Measurements from ENCODE around the gene PFDN5. TPM values are rescaled to one million over a fixed set of nuclear protein-coding genes. Genes with fewer than 3 reads are reported as not detected.

PFDN5 gene
- 274 and 406 TPM in 2 replicates for total RNA-seq (2011; cell fraction: chromatin; rRNA removed; ENCODE audit: low replicate concordance)
- 346 and 363 TPM in 2 replicates for total RNA-seq (2011; cell fraction: nucleolus; rRNA removed)
- total RNA-seq (2011; cell fraction: nucleoplasm; rRNA removed): 389 and 520 TPM in 2 replicates
- total RNA-seq (2014; rRNA removed): 395 and 475 TPM in 2 replicates
- 742 and 748 TPM in 2 replicates for total RNA-seq (2014; rRNA removed; fragmentation: Illumina TruSeq; extraction: Trizol)
- total RNA-seq (2015; rRNA removed; fragmentation: Illumina TruSeq; extraction: Trizol): 576 and 603 TPM in 2 replicates
- total RNA-seq (2021): 361 and 366 TPM in 2 replicates
- polyA plus RNA-seq (2011; rRNA removed): 988 and 1,156 TPM in 2 replicates
- polyA plus RNA-seq (2011; cell fraction: cytosol; rRNA removed): 581 and 1,108 TPM in 2 replicates
- 677 and 1,297 TPM in 2 replicates for polyA plus RNA-seq (2011; cell fraction: nucleus; rRNA removed)
- polyA plus RNA-seq (2012): 482 and 595 TPM in 2 replicates
- polyA plus RNA-seq (2014; fragmentation: Illumina TruSeq; extraction: Trizol): 540 and 563 TPM in 2 replicates
- polyA plus RNA-seq (2014; fragmentation: Nextera tagmentation; extraction: Ambion mirVana): 1,000 to 10,000 TPM; 1,505 to 1,636 TPM
- polyA plus RNA-seq (2014; rRNA removed): 707 and 867 TPM in 2 replicates
- 355 and 476 TPM in 2 replicates for polyA minus RNA-seq (2011; rRNA and poly(A)+ RNA removed)
- polyA minus RNA-seq (2011; cell fraction: cytosol; rRNA and poly(A)+ RNA removed): 76.3 and 107 TPM in 2 replicates
- 102 and 229 TPM in 2 replicates for polyA minus RNA-seq (2011; cell fraction: nucleus; rRNA and poly(A)+ RNA removed)
- Bru-seq, nascent RNA: percentile 97 among the genes with signal in this experiment
- percentile 96 among the genes with signal in this experiment for BruChase-seq, experiment 1, labeled RNA remaining after a 2-hour chase
- percentile 96 among the genes with signal in this experiment for BruChase-seq, experiment 2, labeled RNA remaining after a 6-hour chase
- long read RNA-seq, experiment 1, transcript PFDN5-211 (3 exons, 392 nt): minor isoform, 6 of 400 reads
- long read RNA-seq, experiment 1, transcript PFDN5-214 (6 exons, 847 nt): major isoform, 289 of 400 reads
- long read RNA-seq, experiment 1, transcript PFDN5-212 (5 exons, 595 nt): minor isoform, 5 of 400 reads
- long read RNA-seq, experiment 1, transcript PFDN5-203 (4 exons, 478 nt): minor isoform, 43 of 400 reads
- long read RNA-seq, experiment 1, partial matches to known transcripts: 0 of 400 reads
- long read RNA-seq, experiment 1, other reads (novel, unspliced or antisense): 48 of 400 reads
- long read RNA-seq, experiment 2, transcript PFDN5-214 (6 exons, 847 nt): major isoform, 258 of 366 reads
- long read RNA-seq, experiment 2, transcript PFDN5-213 (3 exons, 596 nt): minor isoform, 6 of 366 reads
- long read RNA-seq, experiment 2, transcript PFDN5-203 (4 exons, 478 nt): minor isoform, 40 of 366 reads
- long read RNA-seq, experiment 2, transcript PFDN5-206 (2 exons, 541 nt): minor isoform, 6 of 366 reads
- long read RNA-seq, experiment 2, partial matches to known transcripts: 5 of 366 reads
- long read RNA-seq, experiment 2, other reads (novel, unspliced or antisense): 45 of 366 reads
- long read RNA-seq, experiment 3, transcript PFDN5-214 (6 exons, 847 nt): major isoform, 315 of 383 reads
- long read RNA-seq, experiment 3, transcript PFDN5-203 (4 exons, 478 nt): minor isoform, 52 of 383 reads
- long read RNA-seq, experiment 3, partial matches to known transcripts: 1 of 383 reads
- long read RNA-seq, experiment 3, other reads (novel, unspliced or antisense): 8 of 383 reads

- H3K36me3 ChIP-seq (ENCODE audit: control insufficient read depth, insufficient read depth, low read length): peaks cover 77% of the 10 kb centered on the region
- DNase-seq (ENCODE audit: extremely low read depth in 1 of 4, low spot score in 3 of 4) (peak; percentile 85 to 96 (median 88)), ATAC-seq (peak; percentile 99), FAIRE-seq (peak; percentile 98)
- H3K4me1 ChIP-seq (replicated peaks in 1 of 2; ENCODE audit: control insufficient read depth in 2 of 2, insufficient read depth in 2 of 2, low read length in 2 of 2): peaks cover 23 to 28% of the 10 kb centered on the region in 2 experiments; a peak in 4 of 5 replicates
- peak within 1 kb of the TSS; percentile 94 to 95 for H3K9ac ChIP-seq (ENCODE audit: insufficient read depth in 1 of 2, low read depth in 2 of 2, low read length in 2 of 2)
- H3K4me2 ChIP-seq (ENCODE audit: insufficient read depth, low read length): peak within 1 kb of the TSS; percentile 100
- BruUV-seq (replicated peaks): no TSS peak
- intact Hi-C loops (cut with micrococcal nuclease): loop anchor here (1.0 kb wide), 1 partner anchor 26 kb away; the partner anchor contains the start of gene AAAS
- no peaks in the 10 kb centered on the region for H3K9me1 ChIP-seq (ENCODE audit: control insufficient read depth, insufficient read depth, low read length)
- H3K79me2 ChIP-seq (ENCODE audit: control insufficient read depth, insufficient read depth, low read length): peaks cover 28% of the 10 kb centered on the region
- peak within 1 kb of the TSS; percentile 70 for H3K4me3 ChIP-seq
- peak within 1 kb of the TSS; percentile 99 for H2AFZ ChIP-seq (ENCODE audit: low read depth, low read length)
- in situ Hi-C loops (cut with MboI): no loop called here
- peak within 1 kb of the TSS; percentile 88 for H3K27ac ChIP-seq (ENCODE audit: extremely low read depth, low read depth, low read length)
- no peaks in the 10 kb centered on the region for H3K27me3 ChIP-seq (ENCODE audit: control insufficient read depth in 2 of 2, insufficient read depth in 2 of 2, low read length in 2 of 2)
- no peaks in the 10 kb centered on the region for H4K20me1 ChIP-seq (replicated peaks; ENCODE audit: control insufficient read depth, insufficient read depth, low read length)
- POLR2A ChIA-PET: interaction anchor here (0.5 to 1.7 kb wide), 22 partner anchors 9 to 222 kb away, joined by 3 to 16 read pairs (median 4); partner anchors contain the start of genes AAAS and TARBP2
- CTCF ChIA-PET (ENCODE audit: low intra/inter-chr PET ratio): no interaction called here
- WGBS (ENCODE audit: insufficient coverage, low coverage, missing lambda C conversion rate): 3% methylated on average over 39 of the region's 42 CpGs
- H3K9me3 ChIP-seq (replicated peaks; ENCODE audit: control insufficient read depth, insufficient read depth, low read depth, low read length): no peaks in the 10 kb centered on the region
- TF ChIP-seq ZNF57 (CRISPR knock-in tag; IDR thresholded peaks at IDR 0.05) (no peak), ZFP1 (CRISPR knock-in tag; IDR thresholded peaks at IDR 0.05) (no peak), ZFP30 (CRISPR knock-in tag; IDR thresholded peaks at IDR 0.05; ENCODE audit: borderline replicate concordance) (no peak), BRD9 (IDR thresholded peaks at IDR 0.05; ENCODE audit: low read depth, partially characterized antibody) (no peak), RBM25 (IDR thresholded peaks at IDR 0.05; ENCODE audit: low read depth, low read length, severe bottlenecking) (no peak), DLX4 (CRISPR knock-in tag; IDR thresholded peaks at IDR 0.05) (no peak), ZFPM2 (CRISPR knock-in tag; IDR thresholded peaks at IDR 0.05) (no peak), CUX1 (CRISPR knock-in tag; IDR thresholded peaks at IDR 0.05) (no peak)
Measured at GRCh38 chr12:53295070-53295890, at the start of gene PFDN5. Gene PFDN5 (plus strand): TSS chr12:53295542. CDS start chr12:53295568, 26 bp downstream.

Measured in K562 (cell line).